Retina (tissue), 1 donor: ENCODE measurements around the gene SGCE.

Experiments used
- DNase-seq: peaks from one replicate; pipeline ENCODE4 v3.0.0-alpha.2; 2016

The SGCE gene

GRCh38 chr7:94657771-94658693, 2.1 kb upstream of the SGCE start:
- DNase-seq = peak; percentile 90

GRCh38 chr7:94656925-94657731, 1.2 kb upstream of the SGCE start:
- peak; percentile 83 for DNase-seq

- peak; percentile 84 for DNase-seq
Measured at GRCh38 chr7:94656658-94656924, 658 bp upstream of the SGCE start.

- peak; percentile 85 for DNase-seq
Measured at GRCh38 chr7:94655126-94655847, 646 bp downstream of the SGCE start.

DNA sequence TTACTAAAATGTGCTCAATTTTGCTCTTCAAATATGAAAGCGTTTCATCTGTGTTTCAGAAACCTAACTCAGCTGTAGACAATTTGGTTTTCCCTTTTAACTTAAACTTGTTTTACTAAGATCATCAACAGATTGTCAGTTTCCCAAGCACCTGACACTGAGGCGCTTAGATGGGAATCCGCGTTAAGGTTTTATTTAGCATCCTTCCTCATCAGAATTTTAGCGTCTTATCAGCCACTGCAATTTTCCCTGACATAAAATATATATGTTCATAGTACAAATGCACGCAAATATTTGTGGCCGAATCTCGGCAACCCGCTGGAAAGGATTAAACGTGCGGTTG, 1.2 kb downstream of the SGCE start:
- DNase-seq = no peak

- DNase-seq = no peak
Measured at GRCh38 chr7:94650147-94651051, 5.5 kb downstream of the SGCE start.

- no peak for DNase-seq
Measured at GRCh38 chr7:94649450-94649849, 6.5 kb downstream of the SGCE start.

- no peak for DNase-seq
Measured at GRCh38 chr7:94648731-94649130, 7.2 kb downstream of the SGCE start.

DNA sequence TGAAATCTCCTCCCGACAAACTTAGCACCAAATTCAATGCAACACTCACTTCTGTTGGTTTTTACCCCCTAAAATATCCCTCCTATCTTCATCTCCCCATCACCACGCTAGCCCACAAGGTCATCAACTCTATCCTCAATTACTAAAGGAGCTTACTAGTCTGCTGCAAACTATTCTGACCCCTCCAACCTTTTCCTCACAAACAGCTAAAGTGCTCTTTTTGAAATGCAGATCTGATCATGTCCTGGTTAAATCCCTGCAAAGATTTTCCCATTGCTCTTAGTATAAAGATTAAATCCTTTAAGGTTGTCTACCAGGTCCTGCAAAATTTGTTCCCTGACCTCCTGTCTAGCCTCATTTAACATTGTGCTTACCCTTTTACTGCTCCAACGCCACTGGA, 8.6 kb downstream of the SGCE start:
- no peak for DNase-seq

DNA sequence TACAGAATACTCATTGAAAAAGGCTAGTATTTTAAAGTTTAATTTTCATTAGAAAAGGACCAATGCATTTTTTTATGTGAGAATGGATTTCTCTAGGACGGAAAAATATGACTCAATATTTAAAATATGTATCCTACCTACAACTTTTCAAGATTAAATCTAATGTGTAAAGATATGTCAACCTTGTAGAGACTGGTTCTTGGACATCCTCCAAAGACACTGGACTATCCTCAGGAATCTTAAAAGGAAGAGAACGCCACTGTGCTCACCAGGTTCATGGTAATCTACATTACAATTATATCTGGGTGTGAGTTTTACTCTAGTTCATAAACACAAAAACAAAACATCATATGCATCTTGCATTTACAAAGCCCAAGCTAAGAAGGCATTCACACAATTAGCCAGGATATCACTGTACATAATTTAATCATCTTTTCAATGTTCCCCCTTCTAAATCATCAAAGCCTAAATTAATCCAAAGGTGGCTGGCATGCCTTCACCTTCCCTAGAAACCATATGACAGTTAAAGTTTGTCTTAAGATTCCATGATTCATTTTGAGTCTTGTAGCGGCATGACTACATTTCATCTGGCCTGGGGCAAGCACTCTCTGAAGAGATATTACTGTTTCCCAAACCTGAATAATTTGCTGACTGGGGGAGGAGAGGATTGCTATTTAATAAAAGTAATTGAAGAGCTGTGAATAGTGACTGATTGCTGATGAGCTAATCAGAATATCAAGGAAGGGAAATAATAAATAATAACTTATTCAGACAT, 12.0 kb downstream of the SGCE start:
- no peak for DNase-seq

DNA sequence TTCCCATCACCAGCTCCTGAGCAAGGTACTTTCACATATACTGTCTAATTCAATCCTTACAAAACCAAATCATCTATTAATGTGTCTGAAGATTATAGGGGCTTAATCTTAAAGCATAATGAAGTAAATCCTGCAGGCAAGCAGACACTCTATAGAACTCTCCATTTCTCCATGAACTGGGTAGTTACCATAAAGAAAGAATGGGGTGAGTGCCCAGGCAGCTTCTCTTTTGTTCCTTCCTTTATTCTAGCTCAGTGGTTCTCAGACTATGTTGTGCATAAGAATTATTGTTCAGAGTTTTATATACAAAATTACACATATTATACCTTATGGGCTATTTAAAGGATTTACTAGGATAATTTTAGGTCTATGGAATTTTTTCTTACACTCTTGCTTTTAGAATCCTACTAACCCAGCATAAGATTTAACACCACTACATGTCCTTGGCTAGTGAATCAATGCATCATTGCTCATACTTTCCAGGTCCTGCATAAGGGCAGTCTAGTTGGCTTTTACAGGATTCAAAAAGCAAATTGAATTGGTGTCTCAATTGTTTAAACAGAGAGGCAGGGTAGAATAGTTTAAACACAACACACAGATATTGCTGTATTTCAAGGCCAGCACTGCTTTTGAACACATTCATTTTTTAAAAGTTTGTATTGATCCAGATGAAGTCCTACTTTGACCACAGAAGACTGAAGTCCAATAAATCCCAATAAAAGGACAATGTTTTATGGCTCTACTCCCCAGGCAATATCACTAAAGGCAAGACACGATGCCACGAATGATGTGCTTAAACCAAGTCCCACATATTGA, 12.9 kb downstream of the SGCE start:
- no peak for DNase-seq

GRCh38 chr7:94639384-94639783, 16.5 kb downstream of the SGCE start:
- no peak for DNase-seq

GRCh38 chr7:94635687-94636086, 20.2 kb downstream of the SGCE start:
- no peak for DNase-seq

DNA sequence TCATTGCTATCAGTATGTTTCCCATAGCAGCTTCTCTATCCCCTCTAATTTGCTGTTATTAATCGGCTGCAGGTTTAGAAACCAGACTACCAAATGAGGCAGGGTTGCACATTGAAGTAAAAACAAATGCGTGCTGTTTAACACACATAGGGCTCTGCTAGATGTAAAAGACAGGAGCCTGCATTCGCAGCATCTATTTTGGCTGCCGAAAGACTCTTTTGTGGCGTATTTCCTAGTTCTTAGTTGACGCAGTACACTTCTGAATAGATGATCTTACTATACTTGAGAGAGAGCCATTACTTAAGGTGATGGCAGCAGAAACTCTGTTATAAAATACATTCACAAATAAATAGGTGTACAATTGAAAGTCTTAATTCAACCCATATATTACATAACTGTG, 21.4 kb downstream of the SGCE start:
- no peak for DNase-seq

DNA sequence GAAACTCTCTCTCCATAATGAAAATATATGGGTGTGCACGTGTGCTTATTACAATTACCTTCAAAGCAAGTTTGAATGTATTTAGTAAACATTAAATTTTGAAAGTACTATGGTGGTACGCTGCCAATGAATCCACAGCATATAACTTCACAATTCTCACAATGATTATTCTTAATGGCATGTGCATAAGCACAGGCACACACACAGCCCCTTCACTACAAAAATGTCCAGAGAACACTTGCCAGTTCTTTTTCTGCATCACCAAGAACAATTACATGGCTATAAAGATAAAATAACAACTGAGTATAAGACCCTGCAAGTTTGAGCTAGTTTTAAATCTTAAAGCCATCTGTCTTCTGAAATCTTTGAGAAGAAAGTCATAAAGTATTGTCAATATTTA, 22.2 kb downstream of the SGCE start:
- no peak for DNase-seq

GRCh38 chr7:94633014-94633341, 23.0 kb downstream of the SGCE start:
- DNase-seq = no peak

DNA sequence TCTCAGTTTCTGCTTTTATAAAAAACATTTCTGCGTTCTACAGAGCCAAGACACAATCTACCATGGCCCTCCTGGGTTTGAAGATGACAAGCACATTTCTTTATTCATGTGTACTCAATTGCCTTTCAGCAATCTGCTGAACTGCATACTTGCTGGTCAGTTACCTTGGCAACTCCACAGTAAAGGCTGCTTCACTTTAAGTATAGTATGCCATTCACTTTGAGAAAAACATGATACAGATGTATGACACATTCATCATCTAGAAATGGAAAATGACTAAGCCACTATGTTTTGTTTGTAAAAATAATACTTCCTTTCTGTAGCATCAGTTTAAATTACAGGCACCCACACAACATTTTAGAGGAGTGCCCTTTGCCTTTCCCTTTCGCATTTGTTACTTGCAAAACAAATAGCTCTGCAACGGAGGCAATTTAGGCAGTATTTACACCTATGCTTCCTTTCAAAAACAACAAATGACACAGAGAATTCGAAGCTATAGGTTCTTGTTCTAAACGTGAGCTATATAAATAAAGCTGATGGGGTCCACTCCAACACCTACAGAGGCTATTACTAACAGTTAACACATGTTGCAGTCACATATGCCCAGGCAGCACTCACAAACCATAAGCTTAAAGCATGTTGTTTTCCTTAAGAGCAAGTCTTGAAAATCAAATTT, 23.5 kb downstream of the SGCE start:
- no peak for DNase-seq

- DNase-seq = no peak
Measured at GRCh38 chr7:94630855-94631254, 25.1 kb downstream of the SGCE start.

GRCh38 chr7:94623820-94624219, 32.1 kb downstream of the SGCE start:
- no peak for DNase-seq

DNA sequence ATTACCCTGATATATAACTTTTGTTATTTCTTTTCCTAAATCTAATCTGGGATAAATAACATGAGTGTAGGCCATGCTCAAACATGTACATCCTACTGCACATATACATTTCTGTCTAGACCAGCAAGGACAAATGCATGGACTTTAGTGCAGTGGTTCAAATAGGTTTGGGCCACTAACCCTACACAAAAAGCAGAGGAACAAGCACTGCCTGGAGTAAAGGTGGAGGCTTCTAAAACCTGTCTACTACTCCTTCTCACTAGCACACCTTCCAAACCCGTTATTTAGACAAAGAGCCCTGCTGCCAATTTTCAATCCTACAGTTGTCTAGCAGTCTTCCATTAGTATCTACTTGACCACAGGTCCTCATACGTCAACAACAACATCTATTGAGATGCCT, 34.8 kb downstream of the SGCE start:
- no peak for DNase-seq
